Stimulated activated naive CD8-positive, alpha-beta T cell treated with anti-CD3 and anti-CD28 coated beads, Interleukin-15, Interleukin-2, amounts not matched to agents 100 U/mL and 50 U/mL, for 24 hours (primary cell): Measurements from ENCODE around the gene C12orf76.
A peak's percentile ranks its signal among the peaks of the same experiment; 100 is the strongest.
"Not testable (repeated sequence)": the region's sequence is repeated elsewhere in the genome, so short reads cannot be mapped to it uniquely, and the experiment has no call there.

ENCODE experiments used
- ATAC-seq: fragments of 150-1000 bp; cut with Tn5 transposase; one replicate; pipeline ENCODE4 v1.10.0; 2021
- DNase-seq: peaks from one replicate; pipeline ENCODE4 v3.0.0; 2021

The C12orf76 gene

GRCh38 chr12:110023059-110023980 is 25.0 kb downstream of the C12orf76 start:
- no peak for DNase-seq

DNA sequence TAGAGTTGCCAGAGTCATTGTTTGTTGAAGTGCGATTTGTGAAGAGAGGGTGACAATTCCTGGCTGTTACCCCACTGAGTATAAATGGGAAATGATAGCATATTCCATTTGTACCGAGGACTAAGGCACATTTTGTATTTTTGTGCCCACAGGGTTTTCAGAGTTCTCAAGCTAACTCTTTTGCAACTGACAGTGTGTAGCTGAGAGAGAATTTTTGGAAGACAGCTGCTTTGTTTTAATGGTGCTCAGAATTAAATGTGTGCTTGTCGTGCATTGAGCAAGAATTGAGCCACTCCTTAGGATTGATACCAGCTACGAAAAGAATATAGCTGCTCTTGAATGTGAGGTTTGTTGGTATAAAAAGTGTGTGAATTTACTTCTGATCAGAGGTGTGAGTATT is 27.4 kb downstream of the C12orf76 start:
- no peak for ATAC-seq
- DNase-seq, result no peak

More at GRCh38 chr12:110023059-110023980, 25.0 kb downstream of the C12orf76 start:
- ATAC-seq, result no peak

DNA sequence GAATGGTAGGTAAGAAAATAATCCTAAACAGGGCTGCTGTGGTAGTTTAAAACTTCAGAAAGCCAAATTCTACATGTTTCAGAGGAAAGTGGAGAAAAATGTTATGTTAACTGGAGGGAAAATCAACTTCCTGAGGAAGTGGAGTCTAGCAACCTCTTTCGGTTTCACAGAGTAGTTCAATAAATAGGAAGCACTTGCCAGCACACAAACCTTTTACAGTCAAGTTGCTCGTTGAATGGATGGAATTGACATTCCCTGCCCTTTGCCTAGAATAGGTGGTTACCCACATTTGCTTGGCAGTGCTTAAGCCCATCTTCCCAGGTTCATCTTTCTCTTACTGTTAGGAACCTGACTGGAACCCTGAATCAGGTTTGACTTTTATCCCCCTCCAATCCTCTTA is 33.2 kb downstream of the C12orf76 start:
- no peak for DNase-seq
- ATAC-seq, result no peak

DNA sequence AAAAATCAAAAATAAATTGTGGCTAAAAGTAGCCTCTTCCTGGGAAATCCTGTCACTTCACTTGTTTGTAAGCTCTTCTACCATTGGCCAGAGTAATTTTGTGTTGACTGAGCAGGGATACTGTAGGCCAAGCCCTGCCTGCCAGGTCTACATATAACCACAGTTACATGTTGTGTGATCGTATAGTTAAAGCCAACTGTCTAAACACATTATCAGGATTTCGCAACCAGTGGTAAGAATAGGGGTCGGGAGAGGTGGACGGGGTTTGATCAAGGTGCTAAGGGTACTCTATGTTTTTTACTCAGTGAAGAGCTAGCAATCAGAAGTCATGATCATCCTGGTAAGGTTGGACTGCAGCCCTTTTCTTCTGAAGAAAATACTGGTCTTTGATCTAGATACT is 35.7 kb downstream of the C12orf76 start:
- ATAC-seq (no peak), DNase-seq (no peak)

- DNase-seq, result peak; percentile 36
- ATAC-seq, result no peak
These were observed 36.2 kb downstream of the C12orf76 start for GRCh38 chr12:110012137-110012536.

GRCh38 chr12:110010853-110011723 is 37.2 kb downstream of the C12orf76 start:
- no peak for ATAC-seq
- DNase-seq, result no peak

- DNase-seq, result not testable (repeated sequence)
- peak; percentile 15 for ATAC-seq
These were observed 39.5 kb downstream of the C12orf76 start for GRCh38 chr12:110008681-110009398.

DNA sequence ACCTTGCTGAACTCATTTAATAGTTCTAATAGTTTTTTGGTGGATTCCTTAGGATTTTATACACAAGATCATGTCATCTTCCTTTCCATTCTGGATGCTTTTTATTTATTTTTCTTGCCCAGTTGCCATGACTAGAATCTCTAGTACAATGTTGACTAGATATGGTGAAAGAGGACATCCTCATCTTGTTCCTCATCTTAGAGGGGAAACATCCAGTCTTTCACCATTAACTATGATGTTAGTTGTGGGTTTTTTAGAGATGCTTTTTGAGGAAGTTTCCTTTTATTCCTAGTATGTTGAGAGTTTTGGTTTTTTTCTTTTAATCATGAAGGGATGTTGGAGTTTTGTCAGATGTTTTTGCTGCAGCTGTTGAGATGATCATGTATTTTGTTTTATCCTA is 40.4 kb downstream of the C12orf76 start:
- DNase-seq, result no peak
- ATAC-seq, result no peak

GRCh38 chr12:110006115-110006514 is 42.2 kb downstream of the C12orf76 start:
- ATAC-seq (no peak), DNase-seq (no peak)

- ATAC-seq (peak; percentile 55), DNase-seq (no peak)
These were observed 42.9 kb downstream of the C12orf76 start for GRCh38 chr12:110005319-110005973.

- ATAC-seq, result peak; percentile 77
These were observed 43.7 kb downstream of the C12orf76 start for GRCh38 chr12:110004598-110004997.

GRCh38 chr12:110002676-110003515 is 45.4 kb downstream of the C12orf76 start:
- DNase-seq, result no peak
- ATAC-seq, result no peak

More at GRCh38 chr12:110004598-110004997, 43.7 kb downstream of the C12orf76 start:
- DNase-seq, result no peak

DNA sequence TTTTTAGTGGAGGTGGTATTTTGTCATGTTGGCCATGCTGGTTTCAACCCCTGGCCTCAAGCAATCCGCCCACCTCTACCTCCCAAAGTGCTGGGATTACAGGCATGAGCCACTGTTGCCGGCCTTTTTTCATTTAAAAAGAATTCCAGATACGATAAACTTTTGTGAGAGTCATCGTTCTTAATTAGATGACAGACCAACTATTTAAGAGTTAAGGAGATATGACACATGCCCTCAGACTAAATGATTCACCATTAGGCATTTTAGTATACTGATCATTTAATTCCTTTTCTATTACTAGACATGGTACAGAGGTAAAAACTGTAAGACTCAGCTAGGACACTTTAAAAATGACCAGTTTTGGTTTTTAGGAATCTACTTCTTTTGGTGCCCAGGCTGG is 46.7 kb downstream of the C12orf76 start:
- no peak for ATAC-seq

DNA sequence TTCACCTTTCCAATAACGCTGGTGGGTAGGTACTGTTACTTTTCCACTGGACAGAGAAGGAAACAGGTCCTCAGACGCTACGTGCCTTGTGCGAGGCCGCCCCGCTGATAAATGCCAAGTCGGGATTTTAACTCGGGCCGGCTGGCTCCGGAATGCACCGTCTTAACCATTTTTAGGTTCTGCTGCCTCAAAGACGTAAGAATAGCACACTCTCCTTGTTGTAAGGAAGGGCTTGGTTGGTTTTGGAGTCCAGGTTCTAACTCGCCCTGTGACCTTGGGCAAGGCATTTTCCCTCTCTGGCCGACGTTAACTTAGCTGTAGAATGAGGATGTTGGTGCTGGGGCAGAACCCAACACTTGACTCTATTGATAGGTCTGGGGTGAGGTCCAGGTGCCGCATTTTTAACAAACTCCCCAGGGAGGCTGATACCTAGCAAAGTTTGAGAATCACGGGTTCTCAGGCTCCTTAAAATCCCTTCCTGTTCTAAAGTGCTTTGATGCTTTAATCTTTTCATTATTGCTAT is 48.3 kb downstream of the C12orf76 start:
- DNase-seq (no peak), ATAC-seq (no peak)

More for the DNA sequence above, 46.7 kb downstream of the C12orf76 start:
- DNase-seq, result no peak

GRCh38 chr12:109999649-109999971 is 48.7 kb downstream of the C12orf76 start:
- no peak for DNase-seq
- no peak for ATAC-seq

DNA sequence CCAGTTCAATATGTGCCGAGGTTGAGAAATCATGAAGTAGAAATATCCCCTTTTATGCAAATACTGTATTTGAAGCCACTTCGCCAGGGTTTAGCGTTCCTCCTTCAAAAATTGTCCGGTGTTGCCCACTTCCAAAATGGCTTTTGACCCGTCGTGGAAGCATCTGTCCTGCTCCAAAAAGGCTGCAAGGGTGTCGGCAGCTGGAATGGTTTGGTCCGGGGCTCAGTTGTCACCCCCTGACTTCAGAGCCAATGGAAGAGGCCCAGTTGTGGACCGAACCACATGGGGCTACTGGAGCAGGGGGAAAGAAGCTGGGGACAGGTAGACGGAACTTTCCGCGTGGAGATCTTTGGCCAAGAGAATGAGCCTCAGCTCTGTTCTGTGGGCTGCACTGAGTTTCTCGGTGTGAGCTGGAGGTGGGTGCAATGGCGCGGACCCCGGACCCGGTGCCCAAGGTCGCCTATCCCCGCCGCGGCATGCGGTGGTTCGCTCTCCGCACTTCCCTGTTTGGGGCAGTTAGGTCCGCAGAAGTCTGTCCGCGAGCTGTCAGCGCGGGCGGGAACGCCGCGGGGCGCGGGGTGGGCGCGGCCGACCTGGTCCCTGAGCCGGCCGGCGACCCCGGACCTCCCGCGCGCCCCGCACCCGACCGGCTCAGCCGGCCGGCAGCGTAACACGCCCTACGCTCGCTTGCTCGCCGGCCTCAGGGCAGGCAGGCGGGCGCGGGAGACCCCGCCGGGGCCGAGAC is 49.2 kb downstream of the C12orf76 start, which contains the start of gene ANKRD13A:
Gene ANKRD13A (plus strand): TSS at position 527 of the 745 bp plus-strand sequence. CDS start 259 bp downstream, outside the sequence.
- ATAC-seq, result peak; percentile 66

GRCh38 chr12:109998241-109998903 is 50.0 kb downstream of the C12orf76 start:
- DNase-seq (no peak), ATAC-seq (no peak)

More for the DNA sequence above, 49.2 kb downstream of the C12orf76 start, which contains the start of gene ANKRD13A:
- DNase-seq, result peak; percentile 84

DNA sequence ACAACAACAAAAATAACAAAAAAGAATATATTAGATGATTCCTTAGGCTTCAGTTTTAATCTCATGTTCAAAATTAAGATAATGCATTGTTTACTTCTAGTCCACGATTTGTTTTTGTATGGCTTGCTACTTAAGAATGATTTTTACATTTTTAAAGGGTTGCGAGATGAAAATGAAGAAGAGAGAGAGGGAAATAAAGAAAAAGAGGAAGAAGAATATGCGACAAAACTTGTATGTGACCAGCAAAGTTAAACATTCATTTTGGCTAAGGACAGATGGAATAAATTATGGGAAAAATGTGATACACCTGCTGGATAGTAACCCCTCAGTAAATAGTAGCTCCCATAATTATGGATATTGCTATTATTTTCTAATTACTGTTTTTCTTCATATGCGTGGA is 50.9 kb downstream of the C12orf76 start:
- no peak for ATAC-seq
- no peak for DNase-seq

- DNase-seq (no peak), ATAC-seq (no peak)
These were observed 51.9 kb downstream of the C12orf76 start for GRCh38 chr12:109996483-109996853.
